GM18520 (cell line): ENCODE data around the gene HES4.

ENCODE experiments used
- ATAC-seq: cut with Tn5 transposase; IDR thresholded peaks from one replicate; pipeline ENCODE4 v1.9.1; 2021; ENCODE audit not compliant: unreplicated experiment

The HES4 gene

DNA sequence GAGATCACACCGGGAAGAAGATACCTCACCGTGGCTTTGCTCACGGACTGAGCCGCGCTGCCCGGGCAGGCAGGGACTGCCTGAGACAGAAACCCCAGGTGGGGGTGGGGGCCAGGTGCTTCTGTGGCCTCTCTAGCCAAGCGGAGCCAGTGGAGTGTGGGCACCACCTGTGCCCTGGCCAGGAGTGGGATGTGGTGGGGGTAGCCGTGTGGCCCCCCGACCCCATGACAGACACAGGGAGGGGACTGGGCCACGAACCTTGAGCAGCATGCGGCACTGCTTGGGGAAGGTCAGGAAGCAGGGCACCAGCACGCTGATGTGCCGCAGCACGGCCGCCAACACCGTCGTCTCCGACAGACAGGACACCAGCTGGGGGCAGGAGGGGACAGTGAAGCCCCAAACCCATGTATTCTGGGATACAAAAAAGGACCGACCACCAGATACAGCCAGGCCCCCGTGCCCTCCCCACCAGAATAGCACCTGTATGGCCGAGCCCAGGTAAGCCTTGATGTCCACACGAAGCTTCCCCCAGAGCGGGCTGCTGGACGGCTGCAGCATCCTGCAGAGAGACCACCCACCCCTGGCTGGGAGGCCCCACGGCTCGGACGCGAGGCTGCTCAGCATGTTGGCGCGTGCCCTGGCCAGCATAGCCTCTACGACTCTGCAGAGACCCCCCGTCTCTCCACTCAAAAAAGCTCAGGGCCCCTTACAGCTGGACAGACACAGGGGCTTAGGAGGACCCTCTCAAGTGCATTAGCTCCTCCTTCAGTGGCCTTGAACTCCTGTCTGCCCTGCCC lies 46.2 kb downstream of the HES4 start:
- no peak for ATAC-seq

DNA sequence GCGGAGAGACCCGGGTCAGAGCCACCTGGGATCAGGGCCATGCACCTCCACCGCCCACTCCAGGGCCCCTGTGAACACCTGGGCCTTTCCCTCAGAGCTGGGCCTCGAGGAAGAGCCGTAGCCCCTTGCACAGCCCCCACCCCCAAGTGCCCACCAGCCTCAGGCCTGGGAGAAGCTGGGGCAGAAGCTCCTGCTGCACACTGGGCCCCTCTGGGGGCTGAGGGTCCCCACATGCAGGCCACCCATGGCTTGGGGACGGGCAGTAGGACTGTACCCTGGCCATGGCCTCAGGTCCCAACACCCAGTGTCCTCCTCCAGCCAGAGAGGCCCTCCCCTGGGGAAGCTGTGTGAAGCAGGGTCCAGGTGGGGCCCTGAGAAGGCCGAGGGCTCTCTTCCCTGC lies 47.3 kb downstream of the HES4 start:
- no peak for ATAC-seq

DNA sequence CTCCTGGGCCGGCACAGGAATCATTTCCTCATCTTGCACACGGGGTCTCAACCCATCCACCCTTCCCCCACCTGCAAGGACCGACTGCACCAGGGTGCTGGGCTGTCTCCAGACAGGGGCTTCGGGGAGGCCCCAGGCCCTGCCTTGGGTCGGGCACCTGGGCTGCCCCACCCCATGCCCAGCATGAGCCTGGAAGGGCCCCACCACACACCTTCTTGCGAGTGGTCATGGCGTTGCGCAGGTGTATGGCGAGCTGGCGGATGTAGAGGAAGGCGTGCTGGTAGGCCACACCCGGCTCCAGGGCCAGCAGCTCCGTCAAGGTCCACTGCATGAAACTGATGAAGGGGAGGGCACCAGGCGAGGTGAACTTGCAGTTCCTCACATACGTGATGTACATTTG lies 47.7 kb downstream of the HES4 start:
- ATAC-seq: no peak

DNA sequence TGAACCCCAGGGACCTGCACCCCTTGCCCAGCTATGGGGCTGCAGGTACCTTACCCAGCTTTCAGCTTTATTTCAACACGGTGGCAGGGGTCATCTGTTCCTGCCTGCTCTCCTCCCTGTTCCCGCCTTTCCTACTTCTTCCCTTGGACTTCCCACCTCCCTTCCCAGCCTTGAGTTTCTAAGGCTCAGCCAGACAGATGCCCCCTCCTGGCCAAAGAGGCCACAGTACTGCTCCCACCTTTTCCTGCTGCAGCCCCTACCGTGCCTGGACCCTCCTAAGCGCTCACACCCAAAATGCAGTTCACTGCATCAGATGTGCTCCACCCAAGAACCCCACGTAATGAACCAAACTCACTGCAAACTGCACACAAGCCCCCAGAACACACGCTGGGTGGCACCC lies 48.5 kb downstream of the HES4 start:
- ATAC-seq: no peak

DNA sequence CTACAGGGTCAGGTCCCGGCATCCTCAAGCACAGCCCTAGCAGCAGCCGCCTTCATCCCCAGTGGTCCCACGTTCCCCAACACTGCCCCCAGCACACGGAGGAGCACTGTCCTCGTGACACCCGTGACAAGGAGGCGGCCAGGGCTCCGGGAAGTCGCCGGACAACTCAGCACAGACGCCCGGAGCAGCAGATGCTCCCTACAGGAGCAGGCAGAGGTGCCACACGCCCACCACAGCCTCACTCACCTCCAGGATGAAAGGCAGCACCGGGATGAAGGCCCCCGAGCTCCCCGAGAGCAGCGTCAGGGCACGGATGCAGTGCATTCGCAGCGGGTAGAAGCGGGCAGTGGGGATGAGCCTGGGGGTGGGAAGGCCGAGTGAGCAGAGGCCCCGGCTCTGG lies 49.0 kb downstream of the HES4 start:
- no peak for ATAC-seq

DNA sequence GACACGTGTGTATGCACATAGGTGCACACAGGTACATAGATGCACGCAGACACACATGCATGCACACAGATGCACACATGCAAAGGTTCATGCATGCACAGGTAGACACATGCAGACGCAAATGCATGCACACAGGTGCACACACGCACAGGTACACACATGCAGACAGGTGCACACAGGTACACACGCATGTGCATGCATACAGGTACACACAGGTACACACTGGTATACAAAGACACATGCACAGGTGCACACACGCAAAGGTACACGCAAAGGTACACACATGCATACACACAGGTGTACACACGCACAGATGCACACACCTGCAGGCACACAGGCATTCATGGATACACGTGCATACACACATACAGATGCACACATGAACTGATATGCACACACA lies 49.6 kb downstream of the HES4 start:
- no peak for ATAC-seq
